DMS114 treated with DMSO at 0.1 percent for 48 hours (cell line): ENCODE data around the gene NOM1.
"Not testable (repeated sequence)": the region's sequence is repeated elsewhere in the genome, so short reads cannot be mapped to it uniquely, and the experiment has no call there.

Source experiments
- DNase-seq: peaks from one replicate; lab custom pipeline; 2025; ENCODE audit not compliant: unreplicated experiment; lab: John Stamatoyannopoulos, UW

NOM1 gene

GRCh38 chr7:156936766-156937165 lies 12.7 kb upstream of the NOM1 start:
- DNase-seq = not testable (repeated sequence)

- no peak for DNase-seq
Measured at GRCh38 chr7:156940421-156941122, 8.9 kb upstream of the NOM1 start.

- DNase-seq = no peak
Measured at GRCh38 chr7:156941393-156942182, 7.9 kb upstream of the NOM1 start.

GRCh38 chr7:156942708-156943090 lies 6.8 kb upstream of the NOM1 start:
- DNase-seq = no peak

- DNase-seq = no peak
Measured at GRCh38 chr7:156943091-156944041, 6.1 kb upstream of the NOM1 start.

- no peak for DNase-seq
Measured at GRCh38 chr7:156944876-156945275, 4.6 kb upstream of the NOM1 start.

- no peak for DNase-seq
Measured at GRCh38 chr7:156947120-156947843, 2.2 kb upstream of the NOM1 start.

GRCh38 chr7:156948361-156948760 lies 1.2 kb upstream of the NOM1 start:
- DNase-seq = peak; percentile 15

GRCh38 chr7:156950381-156950858 lies 908 bp downstream of the NOM1 start:
- peak; percentile 13 for DNase-seq

- DNase-seq = not testable (repeated sequence)
Measured at GRCh38 chr7:156953215-156953614, 3.7 kb downstream of the NOM1 start.

- DNase-seq = no peak
Measured at GRCh38 chr7:156954941-156955340, 5.4 kb downstream of the NOM1 start.

- DNase-seq = no peak
Measured at GRCh38 chr7:156956727-156957126, 7.2 kb downstream of the NOM1 start.

GRCh38 chr7:156962145-156962544 lies 12.6 kb downstream of the NOM1 start:
- no peak for DNase-seq

- no peak for DNase-seq
Measured at GRCh38 chr7:156962897-156963296, 13.4 kb downstream of the NOM1 start.

- no peak for DNase-seq
Measured at GRCh38 chr7:156963472-156963871, 14.0 kb downstream of the NOM1 start.

- no peak for DNase-seq
Measured at GRCh38 chr7:156964971-156965370, 15.5 kb downstream of the NOM1 start.

- DNase-seq = no peak
Measured at GRCh38 chr7:156966387-156966786, 16.9 kb downstream of the NOM1 start.

- DNase-seq = no peak
Measured at GRCh38 chr7:156968183-156968582, 18.7 kb downstream of the NOM1 start.

GRCh38 chr7:156969972-156970420 lies 20.5 kb downstream of the NOM1 start:
- DNase-seq = no peak

- no peak for DNase-seq
Measured at GRCh38 chr7:156975620-156976019, 26.1 kb downstream of the NOM1 start.
